Measurements from ENCODE around the gene GPR108.

The GPR108 gene

GRCh38 chr19:6700586-6701316, 36.6 kb downstream of the GPR108 start:
- no peak for DNase-seq

- DNase-seq, result no peak
Observed at GRCh38 chr19:6699935-6700334, 37.4 kb downstream of the GPR108 start.

GRCh38 chr19:6697291-6697690, 40.1 kb downstream of the GPR108 start:
- no peak for DNase-seq

- DNase-seq, result no peak
Observed at GRCh38 chr19:6696239-6696820, 41.0 kb downstream of the GPR108 start.

GRCh38 chr19:6694147-6694815, 43.1 kb downstream of the GPR108 start:
- no peak for DNase-seq

GRCh38 chr19:6693681-6694080, 43.7 kb downstream of the GPR108 start:
- DNase-seq, result no peak

GRCh38 chr19:6693056-6693471, 44.3 kb downstream of the GPR108 start:
- no peak for DNase-seq

GRCh38 chr19:6692027-6692426, 45.4 kb downstream of the GPR108 start:
- DNase-seq, result no peak

GRCh38 chr19:6691342-6691741, 46.0 kb downstream of the GPR108 start:
- DNase-seq, result no peak

- DNase-seq, result no peak
Observed at GRCh38 chr19:6690160-6690885, 47.1 kb downstream of the GPR108 start.

GRCh38 chr19:6687114-6687513, 50.3 kb downstream of the GPR108 start:
- DNase-seq, result no peak

GRCh38 chr19:6686628-6686975, 50.8 kb downstream of the GPR108 start:
- no peak for DNase-seq

- DNase-seq, result no peak
Observed at GRCh38 chr19:6685962-6686627, 51.3 kb downstream of the GPR108 start.

- DNase-seq, result no peak
Observed at GRCh38 chr19:6685482-6685881, 51.9 kb downstream of the GPR108 start.

GRCh38 chr19:6683971-6684370, 53.4 kb downstream of the GPR108 start:
- no peak for DNase-seq

- no peak for DNase-seq
Observed at GRCh38 chr19:6682607-6683128, 54.7 kb downstream of the GPR108 start.

GRCh38 chr19:6680141-6680540, 57.2 kb downstream of the GPR108 start:
- no peak for DNase-seq
